Left ventricle myocardium inferior (tissue), 1 donor: Measurements from ENCODE around the gene RNF222. TPM values are rescaled to one million over a fixed set of nuclear protein-coding genes. Genes with fewer than 3 reads are reported as not detected.

Experiments
- DNase-seq: peaks from one replicate; pipeline ENCODE4 v3.0.0-alpha.2; 2020
- H3K27ac ChIP-seq: fragments of 200-600 bp; replicated peaks from 2 replicates; pipeline ENCODE4 v1.8.0; 2021
- H3K27me3 ChIP-seq: fragments of 200-600 bp; 2 replicates; pipeline ENCODE4 v1.8.0; 2021; ENCODE audit warnings: low read depth
- H3K36me3 ChIP-seq: fragments of 200-600 bp; 2 replicates; pipeline ENCODE4 v1.8.0; 2021
- H3K4me1 ChIP-seq: fragments of 200-600 bp; 2 replicates; pipeline ENCODE4 v1.8.0; 2021
- H3K4me3 ChIP-seq: fragments of 200-600 bp; 2 replicates; pipeline ENCODE4 v1.8.0; 2021; ENCODE audit warnings: mild to moderate bottlenecking, moderate library complexity
- H3K9me3 ChIP-seq: fragments of 200-600 bp; replicated peaks from 2 replicates; pipeline ENCODE4 v1.8.0; 2021
- intact Hi-C: fragments of 100-400 bp; cut with micrococcal nuclease; formaldehyde crosslinking; loops from one replicate; pipeline ENCODE4 v1.11.0; 2022
- total RNA-seq: library from RNA; stranded (reverse); fragmentation: NEBNext Ultra II Directional; extraction: Animal tissue kit (Norgen Biotek cat#: 25700); gene quantifications from one replicate; pipeline ENCODE4 v1.2.1, GENCODE V29; 2021
- TF ChIP-seq, protein P1 (sequence below): fragments of 200-600 bp; IDR thresholded peaks from 2 replicates; pipeline ENCODE4 v1.8.0; 2021; ENCODE audit warnings: antibody characterized with exemption, mild to moderate bottlenecking, borderline replicate concordance
- donor health status: DM: no; HTN: yes; CAD: no; lungs with severe emphysema.

Gene RNF222
- total RNA-seq, 1 donor from 2014 or later, result not detected

DNA sequence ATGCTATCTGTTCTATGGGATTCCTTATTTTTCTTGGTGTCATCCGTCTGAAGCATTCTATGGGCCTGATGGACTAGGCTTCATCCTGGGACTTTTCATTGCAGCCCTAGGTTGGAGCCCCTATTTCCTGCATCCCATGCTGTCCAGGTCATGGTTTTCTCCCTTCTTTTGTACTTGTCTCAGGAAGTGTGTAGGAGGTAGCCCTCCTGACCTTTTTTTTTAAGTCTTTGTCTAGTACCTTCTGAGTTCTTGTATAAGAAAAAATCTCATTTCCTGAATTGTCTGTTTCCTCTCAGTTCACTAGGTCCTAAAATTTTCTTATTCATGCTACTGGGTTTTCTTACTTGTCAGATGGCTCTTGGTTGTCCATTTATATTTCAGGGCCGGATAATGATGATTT is 44.1 kb upstream of the RNF222 start:
- TF ChIP-seq, protein P1, sequence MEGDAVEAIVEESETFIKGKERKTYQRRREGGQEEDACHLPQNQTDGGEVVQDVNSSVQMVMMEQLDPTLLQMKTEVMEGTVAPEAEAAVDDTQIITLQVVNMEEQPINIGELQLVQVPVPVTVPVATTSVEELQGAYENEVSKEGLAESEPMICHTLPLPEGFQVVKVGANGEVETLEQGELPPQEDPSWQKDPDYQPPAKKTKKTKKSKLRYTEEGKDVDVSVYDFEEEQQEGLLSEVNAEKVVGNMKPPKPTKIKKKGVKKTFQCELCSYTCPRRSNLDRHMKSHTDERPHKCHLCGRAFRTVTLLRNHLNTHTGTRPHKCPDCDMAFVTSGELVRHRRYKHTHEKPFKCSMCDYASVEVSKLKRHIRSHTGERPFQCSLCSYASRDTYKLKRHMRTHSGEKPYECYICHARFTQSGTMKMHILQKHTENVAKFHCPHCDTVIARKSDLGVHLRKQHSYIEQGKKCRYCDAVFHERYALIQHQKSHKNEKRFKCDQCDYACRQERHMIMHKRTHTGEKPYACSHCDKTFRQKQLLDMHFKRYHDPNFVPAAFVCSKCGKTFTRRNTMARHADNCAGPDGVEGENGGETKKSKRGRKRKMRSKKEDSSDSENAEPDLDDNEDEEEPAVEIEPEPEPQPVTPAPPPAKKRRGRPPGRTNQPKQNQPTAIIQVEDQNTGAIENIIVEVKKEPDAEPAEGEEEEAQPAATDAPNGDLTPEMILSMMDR, result no peak
- Histone ChIP-seq H3K27ac (peak overlapping the region; percentile 38), H3K27me3 (no peaks in the 10 kb centered on the region), H3K4me3 (no peak overlapping the region), H3K9me3 (no peaks in the 10 kb centered on the region), H3K4me1 (peaks cover 93% of the 10 kb centered on the region), H3K36me3 (peaks cover 34% of the 10 kb centered on the region)
- intact Hi-C loops, result no loop called here
- no peak for DNase-seq

DNA sequence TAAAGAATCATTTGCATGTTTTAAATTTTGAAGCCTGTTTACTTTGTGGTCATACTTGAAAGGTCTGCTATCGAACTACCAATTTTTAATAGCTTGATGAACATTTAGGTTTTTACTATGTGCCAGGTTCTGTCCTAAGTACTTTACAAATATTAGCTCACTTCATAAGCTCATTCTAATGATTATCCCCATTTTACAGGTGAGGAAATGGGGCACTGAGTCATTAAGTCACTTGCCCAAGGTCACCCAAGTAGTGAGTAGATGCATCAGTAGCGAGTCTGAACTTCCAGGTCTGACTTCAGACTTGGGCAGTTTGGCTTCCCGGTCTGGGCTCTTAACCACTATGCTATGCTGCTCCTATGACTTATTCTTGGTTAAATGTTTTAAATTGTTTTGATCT is 42.1 kb upstream of the RNF222 start:
- H3K4me1 ChIP-seq, result peaks cover 88% of the 10 kb centered on the region
- H3K27me3 ChIP-seq, result no peaks in the 10 kb centered on the region
- TF ChIP-seq, protein P1, result no peak
- no peaks in the 10 kb centered on the region for H3K9me3 ChIP-seq
- H3K4me3 ChIP-seq, result no peak overlapping the region
- intact Hi-C loops, result no loop called here
- DNase-seq, result no peak
- H3K27ac ChIP-seq, result no peak overlapping the region
- H3K36me3 ChIP-seq, result peaks cover 25% of the 10 kb centered on the region

DNA sequence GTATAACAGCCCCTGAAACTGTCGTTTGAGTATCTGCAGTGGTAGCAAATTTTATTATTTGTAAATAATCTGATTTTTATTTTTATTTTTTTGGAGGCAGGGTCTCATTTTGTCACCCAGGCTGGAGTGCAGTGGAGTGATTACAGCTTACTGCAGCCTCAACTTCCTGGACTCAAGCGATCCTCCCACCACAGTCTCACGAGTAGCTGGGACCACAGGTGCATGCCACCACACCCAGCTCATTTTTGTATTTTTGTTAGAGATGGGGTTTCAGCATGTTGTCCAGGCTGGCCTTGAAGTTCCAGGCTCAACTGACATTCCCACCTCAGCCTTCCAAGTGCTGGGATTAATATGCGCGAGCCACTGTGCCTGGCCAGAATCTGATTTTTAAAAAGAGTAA is 40.8 kb upstream of the RNF222 start:
- peaks cover 76% of the 10 kb centered on the region for H3K4me1 ChIP-seq
- peaks cover 18% of the 10 kb centered on the region for H3K36me3 ChIP-seq
- no peak overlapping the region for H3K27ac ChIP-seq
- no peaks in the 10 kb centered on the region for H3K27me3 ChIP-seq
- DNase-seq, result no peak
- TF ChIP-seq, protein P1, result no peak
- intact Hi-C loops, result no loop called here
- H3K4me3 ChIP-seq, result no peak overlapping the region
- no peaks in the 10 kb centered on the region for H3K9me3 ChIP-seq

DNA sequence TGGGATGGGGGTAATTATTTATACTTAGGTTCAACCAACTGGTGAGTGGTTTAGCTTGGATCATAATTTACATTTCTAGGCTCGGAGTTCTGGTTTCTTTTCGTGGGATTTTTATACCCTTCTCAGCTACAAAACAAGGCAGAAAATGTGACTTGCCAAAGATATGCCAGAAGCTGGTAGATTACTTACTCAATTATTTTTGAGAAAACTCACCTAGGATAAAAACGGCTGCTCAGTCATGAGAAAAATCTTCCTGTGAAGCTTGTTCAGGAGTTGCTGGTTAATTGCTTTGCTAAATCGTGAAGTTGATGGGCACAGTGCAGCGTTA is 39.2 kb upstream of the RNF222 start:
- H3K27ac ChIP-seq, result peak overlapping the region; percentile 100
- H3K4me3 ChIP-seq, result peak overlapping the region; percentile 99
- no peak for DNase-seq
- H3K27me3 ChIP-seq, result no peaks in the 10 kb centered on the region
- H3K4me1 ChIP-seq, result peaks cover 60% of the 10 kb centered on the region
- H3K9me3 ChIP-seq, result no peaks in the 10 kb centered on the region
- peaks cover 18% of the 10 kb centered on the region for H3K36me3 ChIP-seq
- intact Hi-C loops, result no loop called here
- TF ChIP-seq, protein P1, result no peak

DNA sequence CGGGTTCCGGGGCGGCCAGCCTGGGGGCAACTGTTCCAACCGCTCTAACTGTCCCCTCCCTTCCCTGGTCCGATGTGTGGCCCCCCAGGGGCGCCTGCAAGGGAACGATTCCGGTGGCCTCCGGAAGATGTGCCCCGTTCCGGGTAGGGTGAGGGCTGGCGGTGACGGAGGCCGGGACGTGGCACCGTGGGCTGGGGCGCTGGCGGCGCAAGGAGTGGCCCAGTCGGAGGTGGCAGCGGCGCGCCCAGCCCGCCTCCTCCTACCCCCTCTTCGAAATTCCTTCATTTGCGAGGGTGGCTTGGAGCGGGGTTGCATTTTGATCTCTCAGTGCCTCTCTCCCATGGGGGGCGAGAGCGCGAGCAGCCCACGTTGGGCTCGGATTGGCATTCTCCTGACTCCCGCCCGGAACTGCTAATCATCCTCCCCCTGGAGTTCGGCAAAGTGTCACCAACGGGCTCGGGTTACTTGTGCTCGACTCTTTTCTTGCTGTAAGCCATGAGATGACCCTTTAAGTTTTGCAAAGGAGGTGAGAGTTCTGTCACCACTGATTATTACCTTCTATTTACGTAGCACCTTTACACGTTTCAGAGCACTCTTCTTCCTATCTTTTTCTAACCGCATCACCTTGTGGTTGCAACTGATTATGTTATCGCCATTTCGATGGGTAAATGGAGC is 38.7 kb upstream of the RNF222 start:
- TF ChIP-seq, protein P1, result no peak
- peaks cover 60% of the 10 kb centered on the region for H3K4me1 ChIP-seq
- peaks cover 18% of the 10 kb centered on the region for H3K36me3 ChIP-seq
- H3K9me3 ChIP-seq, result no peaks in the 10 kb centered on the region
- DNase-seq, result peak; percentile 62
- peak overlapping the region; percentile 99 for H3K4me3 ChIP-seq
- H3K27me3 ChIP-seq, result no peaks in the 10 kb centered on the region
- intact Hi-C loops, result no loop called here
- H3K27ac ChIP-seq, result peak overlapping the region; percentile 100
